OCI-LY3 (cell line): ENCODE data around the gene SPINK8.
"Not testable (repeated sequence)": the region's sequence is repeated elsewhere in the genome, so short reads cannot be mapped to it uniquely, and the experiment has no call there.

ENCODE experiments used
- H2AFZ ChIP-seq: fragments of 200-600, 300-600 bp; shearing (Covaris generic); 2 replicates; pipeline ENCODE4 v1.6.0; 2014; ENCODE audit warnings: antibody characterized with exemption, low read depth, low read length
- H3K27ac ChIP-seq: fragments of 200-600, 300-600 bp; sonication (generic); 2 replicates; pipeline ENCODE4 v1.5.1; 2014; ENCODE audit warnings: mild to moderate bottlenecking, low read length, moderate library complexity, mixed read lengths
- H3K27me3 ChIP-seq: fragments of 200-600, 300-600 bp; sonication (generic); 2 replicates; pipeline ENCODE4 v1.6.1; 2014; ENCODE audit warnings: low read depth, low read length, mixed read lengths
- H3K36me3 ChIP-seq: fragments of 200-600, 300-600 bp; sonication (generic); replicated peaks from 2 replicates; pipeline ENCODE3; 2014; ENCODE audit warnings: low read depth, low read length, mixed read lengths
- H3K4me1 ChIP-seq: fragments of 300-600, 200-600 bp; sonication (generic); 2 replicates; pipeline ENCODE4 v1.6.1; 2014; ENCODE audit warnings: low read length, mixed read lengths
- H3K4me2 ChIP-seq: fragments of 200-600, 300-600 bp; sonication (generic); 2 replicates; pipeline ENCODE4 v1.6.1; 2014; ENCODE audit warnings: low read length, mixed read lengths
- H3K4me3 ChIP-seq: fragments of 300-600, 200-600 bp; sonication (generic); 2 replicates; pipeline ENCODE4 v1.5.1; 2014; ENCODE audit warnings: antibody characterized with exemption, mild to moderate bottlenecking, low read length, moderate library complexity
- H3K79me2 ChIP-seq: fragments of 300-600, 200-600 bp; shearing (Covaris generic); 2 replicates; pipeline ENCODE4 v1.6.1; 2014; ENCODE audit warnings: mild to moderate bottlenecking, low read length, mixed read lengths
- H3K9ac ChIP-seq: fragments of 300-600, 200-600 bp; shearing (Covaris generic); 2 replicates; pipeline ENCODE4 v1.6.0; 2014; ENCODE audit warnings: mild to moderate bottlenecking, low read length, moderate library complexity
- H3K9me3 ChIP-seq: fragments of 200-600, 300-600 bp; shearing (Covaris generic); 2 replicates; pipeline ENCODE4 v1.6.1; 2014; ENCODE audit warnings: low read length, mixed read lengths; ENCODE audit not compliant: insufficient read depth
- H4K20me1 ChIP-seq: fragments of 200-600, 300-600 bp; sonication (generic); 2 replicates; pipeline ENCODE4 v1.6.1; 2016; ENCODE audit warnings: low read length, mixed read lengths; ENCODE audit not compliant: insufficient read depth
- EZH2phosphoT487 ChIP-seq: fragments of 200-600 bp; shearing (Covaris generic); IDR thresholded peaks from 2 replicates; pipeline ENCODE4 v1.6.1; 2018; ENCODE audit warnings: antibody characterized with exemption, mixed run types, low read depth
- TF ChIP-seq, protein P1 (sequence below): fragments of 200-600, 300-600 bp; sonication (generic); IDR thresholded peaks from 2 replicates; pipeline ENCODE4 v1.5.1; 2014; ENCODE audit warnings: antibody characterized with exemption, low read length, low read depth

The SPINK8 gene

GRCh38 chr3:48273594-48274211 is 59.8 kb downstream of the SPINK8 start:
- Histone ChIP-seq H3K36me3 (peaks cover 25% of the 10 kb centered on the region), H3K79me2 (no peaks in the 10 kb centered on the region), H3K4me1 (peaks cover 1% of the 10 kb centered on the region), H4K20me1 (0 out of 2 replicates have a peak, but pooled peaks cover 5% of the 10 kb centered on the region), H3K9me3 (no peaks in the 10 kb centered on the region), H2AFZ (no peak overlapping the region), H3K27me3 (no peaks in the 10 kb centered on the region), H3K4me2 (no peak overlapping the region), H3K9ac (no peak overlapping the region), H3K27ac (no peak overlapping the region), H3K4me3 (no peak overlapping the region)
- no peak for TF ChIP-seq EZH2phosphoT487
- TF ChIP-seq, protein P1, sequence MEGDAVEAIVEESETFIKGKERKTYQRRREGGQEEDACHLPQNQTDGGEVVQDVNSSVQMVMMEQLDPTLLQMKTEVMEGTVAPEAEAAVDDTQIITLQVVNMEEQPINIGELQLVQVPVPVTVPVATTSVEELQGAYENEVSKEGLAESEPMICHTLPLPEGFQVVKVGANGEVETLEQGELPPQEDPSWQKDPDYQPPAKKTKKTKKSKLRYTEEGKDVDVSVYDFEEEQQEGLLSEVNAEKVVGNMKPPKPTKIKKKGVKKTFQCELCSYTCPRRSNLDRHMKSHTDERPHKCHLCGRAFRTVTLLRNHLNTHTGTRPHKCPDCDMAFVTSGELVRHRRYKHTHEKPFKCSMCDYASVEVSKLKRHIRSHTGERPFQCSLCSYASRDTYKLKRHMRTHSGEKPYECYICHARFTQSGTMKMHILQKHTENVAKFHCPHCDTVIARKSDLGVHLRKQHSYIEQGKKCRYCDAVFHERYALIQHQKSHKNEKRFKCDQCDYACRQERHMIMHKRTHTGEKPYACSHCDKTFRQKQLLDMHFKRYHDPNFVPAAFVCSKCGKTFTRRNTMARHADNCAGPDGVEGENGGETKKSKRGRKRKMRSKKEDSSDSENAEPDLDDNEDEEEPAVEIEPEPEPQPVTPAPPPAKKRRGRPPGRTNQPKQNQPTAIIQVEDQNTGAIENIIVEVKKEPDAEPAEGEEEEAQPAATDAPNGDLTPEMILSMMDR, result peak; percentile 86

DNA sequence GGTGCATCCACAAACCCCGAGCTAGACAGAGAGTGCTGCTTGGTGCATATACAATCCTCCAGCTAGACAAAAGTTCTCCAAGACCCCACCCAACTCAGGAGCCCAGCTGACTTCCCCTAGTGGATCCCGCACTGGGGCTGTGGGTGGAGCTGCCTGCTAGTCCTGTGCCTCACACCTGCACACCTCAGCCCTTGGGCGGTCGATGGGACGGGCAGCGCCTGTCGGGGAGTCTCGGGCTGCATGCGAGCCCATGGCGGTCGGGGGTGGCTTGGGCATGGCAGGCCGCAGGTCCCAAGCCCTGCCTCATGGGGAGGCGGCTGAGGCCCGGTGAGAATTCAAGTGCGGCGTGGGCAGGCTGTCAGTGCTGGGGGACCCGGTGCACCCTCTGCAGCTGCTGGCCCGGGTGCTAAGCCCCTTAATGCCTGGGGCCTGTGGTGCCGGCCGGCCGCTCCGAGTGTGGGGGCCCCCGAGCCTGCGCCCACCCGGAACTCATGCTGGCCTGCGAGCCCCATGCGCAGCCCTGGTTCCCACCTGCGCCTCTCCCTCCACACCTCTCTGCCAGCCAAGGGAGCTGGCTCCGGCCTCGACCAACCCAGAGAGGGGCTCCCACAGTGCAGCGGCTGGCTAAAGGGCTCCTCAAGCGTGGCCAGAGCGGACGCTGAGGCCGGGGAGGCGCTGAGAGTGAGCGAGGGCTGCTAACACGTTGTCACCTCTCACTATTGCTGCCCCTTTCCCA is 61.5 kb downstream of the SPINK8 start:
- Histone ChIP-seq H2AFZ (no peak overlapping the region), H3K4me1 (no peaks in the 10 kb centered on the region), H3K9ac (no peak overlapping the region), H3K36me3 (peaks cover 36% of the 10 kb centered on the region), H3K9me3 (no peaks in the 10 kb centered on the region), H4K20me1 (0 out of 2 replicates have a peak, but pooled peaks cover 10% of the 10 kb centered on the region), H3K79me2 (no peaks in the 10 kb centered on the region), H3K27me3 (no peaks in the 10 kb centered on the region), H3K4me2 (no peak overlapping the region), H3K27ac (no peak overlapping the region), H3K4me3 (no peak overlapping the region)
- TF ChIP-seq, protein P1, result no peak
- TF ChIP-seq EZH2phosphoT487, result no peak

DNA sequence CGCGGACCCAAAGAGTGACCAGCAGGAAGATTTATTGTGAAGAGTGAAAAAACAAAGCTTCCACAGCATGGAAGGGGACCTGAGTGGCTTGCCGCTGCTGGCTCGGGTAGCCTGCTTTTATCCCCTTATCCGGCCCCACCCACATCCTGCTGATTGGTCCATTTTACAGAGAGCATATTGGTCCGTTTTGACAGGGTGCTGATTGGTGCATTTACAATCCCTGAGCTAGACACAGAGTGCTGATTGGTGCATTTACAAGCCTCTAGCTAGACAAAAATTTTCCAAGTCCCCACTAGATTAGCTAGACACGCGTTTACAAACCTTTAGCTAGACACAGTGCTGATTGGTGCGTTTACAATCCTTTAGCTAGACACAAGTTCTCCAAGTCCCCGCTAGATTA is 62.2 kb downstream of the SPINK8 start:
- peaks cover 44% of the 10 kb centered on the region for H3K36me3 ChIP-seq
- H2AFZ ChIP-seq, H3K4me1 ChIP-seq, H3K27me3 ChIP-seq, H4K20me1 ChIP-seq, H3K9me3 ChIP-seq, H3K27ac ChIP-seq, H3K4me3 ChIP-seq, H3K4me2 ChIP-seq, H3K9ac ChIP-seq, H3K79me2 ChIP-seq: not testable (repeated sequence)

- Histone ChIP-seq H3K27ac (no peak overlapping the region), H3K4me1 (no peaks in the 10 kb centered on the region), H3K9me3 (no peaks in the 10 kb centered on the region), H2AFZ (no peak overlapping the region), H3K36me3 (peaks cover 50% of the 10 kb centered on the region), H3K4me2 (no peak overlapping the region), H3K79me2 (no peaks in the 10 kb centered on the region), H3K9ac (no peak overlapping the region), H3K27me3 (no peaks in the 10 kb centered on the region), H4K20me1 (0 out of 2 replicates have a peak, but pooled peaks cover 10% of the 10 kb centered on the region), H3K4me3 (no peak overlapping the region)
- TF ChIP-seq, protein P1, result no peak
- no peak for TF ChIP-seq EZH2phosphoT487
These were observed 63.2 kb downstream of the SPINK8 start for GRCh38 chr3:48270306-48270705.
